HG03558 (cell line): ENCODE measurements around the gene MALAT1.
"Not testable (repeated sequence)": the region's sequence is repeated elsewhere in the genome, so short reads cannot be mapped to it uniquely, and the experiment has no call there.

Source experiments
- ATAC-seq: cut with Tn5 transposase; IDR thresholded peaks from one replicate; pipeline ENCODE4 v1.9.1; 2021; ENCODE audit warnings: moderate number of reproducible peaks; ENCODE audit not compliant: unreplicated experiment; ENCODE audit errors: extremely low read depth

The MALAT1 gene

DNA sequence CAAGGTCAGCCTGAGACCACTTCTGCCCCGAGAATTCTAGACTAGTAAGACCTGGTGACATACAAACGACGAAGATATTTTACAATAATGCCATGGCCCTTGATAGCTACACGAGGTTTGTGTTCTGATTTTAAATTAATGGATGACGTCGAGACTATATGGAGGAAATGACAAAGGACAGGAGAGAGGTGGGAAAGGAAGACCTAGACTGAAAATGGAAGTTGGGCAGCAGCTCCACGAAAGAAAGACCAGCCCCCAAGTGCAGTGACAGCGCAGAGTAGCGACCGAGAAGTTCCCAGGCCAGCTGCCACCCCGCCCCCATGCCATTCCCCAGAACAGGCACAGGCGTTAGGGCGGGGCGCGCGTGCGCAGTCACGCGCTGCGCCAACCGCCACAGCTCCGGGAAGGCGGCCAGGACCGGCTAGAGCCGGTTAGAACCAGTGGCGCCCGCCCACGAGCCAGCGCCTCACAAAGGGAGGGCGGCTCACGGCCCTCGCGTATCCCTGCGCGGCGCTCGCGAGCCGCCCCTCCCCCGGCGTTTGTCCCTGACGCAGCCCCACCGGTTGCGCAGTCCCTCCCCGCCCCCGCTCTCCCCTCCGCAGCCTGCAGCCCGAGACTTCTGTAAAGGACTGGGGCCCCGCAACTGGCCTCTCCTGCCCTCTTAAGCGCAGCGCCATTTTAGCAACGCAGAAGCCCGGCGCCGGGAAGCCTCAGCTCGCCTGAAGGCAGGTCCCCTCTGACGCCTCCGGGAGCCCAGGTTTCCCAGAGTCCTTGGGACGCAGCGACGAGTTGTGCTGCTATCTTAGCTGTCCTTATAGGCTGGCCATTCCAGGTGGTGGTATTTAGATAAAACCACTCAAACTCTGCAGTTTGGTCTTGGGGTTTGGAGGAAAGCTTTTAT lies 1.5 kb upstream of the MALAT1 start:
- peak; percentile 33 for ATAC-seq

DNA sequence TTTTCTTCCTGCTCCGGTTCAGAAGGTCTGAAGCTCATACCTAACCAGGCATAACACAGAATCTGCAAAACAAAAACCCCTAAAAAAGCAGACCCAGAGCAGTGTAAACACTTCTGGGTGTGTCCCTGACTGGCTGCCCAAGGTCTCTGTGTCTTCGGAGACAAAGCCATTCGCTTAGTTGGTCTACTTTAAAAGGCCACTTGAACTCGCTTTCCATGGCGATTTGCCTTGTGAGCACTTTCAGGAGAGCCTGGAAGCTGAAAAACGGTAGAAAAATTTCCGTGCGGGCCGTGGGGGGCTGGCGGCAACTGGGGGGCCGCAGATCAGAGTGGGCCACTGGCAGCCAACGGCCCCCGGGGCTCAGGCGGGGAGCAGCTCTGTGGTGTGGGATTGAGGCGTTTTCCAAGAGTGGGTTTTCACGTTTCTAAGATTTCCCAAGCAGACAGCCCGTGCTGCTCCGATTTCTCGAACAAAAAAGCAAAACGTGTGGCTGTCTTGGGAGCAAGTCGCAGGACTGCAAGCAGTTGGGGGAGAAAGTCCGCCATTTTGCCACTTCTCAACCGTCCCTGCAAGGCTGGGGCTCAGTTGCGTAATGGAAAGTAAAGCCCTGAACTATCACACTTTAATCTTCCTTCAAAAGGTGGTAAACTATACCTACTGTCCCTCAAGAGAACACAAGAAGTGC lies 661 bp upstream of the MALAT1 start:
- ATAC-seq, result no peak

GRCh38 chr11:65498727-65498976 lies 193 bp upstream of the MALAT1 start:
- ATAC-seq, result no peak

DNA sequence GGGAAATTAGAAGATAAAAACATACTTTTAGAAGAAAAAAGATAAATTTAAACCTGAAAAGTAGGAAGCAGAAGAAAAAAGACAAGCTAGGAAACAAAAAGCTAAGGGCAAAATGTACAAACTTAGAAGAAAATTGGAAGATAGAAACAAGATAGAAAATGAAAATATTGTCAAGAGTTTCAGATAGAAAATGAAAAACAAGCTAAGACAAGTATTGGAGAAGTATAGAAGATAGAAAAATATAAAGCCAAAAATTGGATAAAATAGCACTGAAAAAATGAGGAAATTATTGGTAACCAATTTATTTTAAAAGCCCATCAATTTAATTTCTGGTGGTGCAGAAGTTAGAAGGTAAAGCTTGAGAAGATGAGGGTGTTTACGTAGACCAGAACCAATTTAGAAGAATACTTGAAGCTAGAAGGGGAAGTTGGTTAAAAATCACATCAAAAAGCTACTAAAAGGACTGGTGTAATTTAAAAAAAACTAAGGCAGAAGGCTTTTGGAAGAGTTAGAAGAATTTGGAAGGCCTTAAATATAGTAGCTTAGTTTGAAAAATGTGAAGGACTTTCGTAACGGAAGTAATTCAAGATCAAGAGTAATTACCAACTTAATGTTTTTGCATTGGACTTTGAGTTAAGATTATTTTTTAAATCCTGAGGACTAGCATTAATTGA lies 1.0 kb downstream of the MALAT1 start:
- no peak for ATAC-seq

GRCh38 chr11:65500387-65501185 lies 1.7 kb downstream of the MALAT1 start:
- ATAC-seq, result no peak

DNA sequence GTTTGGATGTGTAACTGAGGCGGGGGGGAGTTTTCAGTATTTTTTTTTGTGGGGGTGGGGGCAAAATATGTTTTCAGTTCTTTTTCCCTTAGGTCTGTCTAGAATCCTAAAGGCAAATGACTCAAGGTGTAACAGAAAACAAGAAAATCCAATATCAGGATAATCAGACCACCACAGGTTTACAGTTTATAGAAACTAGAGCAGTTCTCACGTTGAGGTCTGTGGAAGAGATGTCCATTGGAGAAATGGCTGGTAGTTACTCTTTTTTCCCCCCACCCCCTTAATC lies 2.3 kb downstream of the MALAT1 start:
- ATAC-seq, result no peak

DNA sequence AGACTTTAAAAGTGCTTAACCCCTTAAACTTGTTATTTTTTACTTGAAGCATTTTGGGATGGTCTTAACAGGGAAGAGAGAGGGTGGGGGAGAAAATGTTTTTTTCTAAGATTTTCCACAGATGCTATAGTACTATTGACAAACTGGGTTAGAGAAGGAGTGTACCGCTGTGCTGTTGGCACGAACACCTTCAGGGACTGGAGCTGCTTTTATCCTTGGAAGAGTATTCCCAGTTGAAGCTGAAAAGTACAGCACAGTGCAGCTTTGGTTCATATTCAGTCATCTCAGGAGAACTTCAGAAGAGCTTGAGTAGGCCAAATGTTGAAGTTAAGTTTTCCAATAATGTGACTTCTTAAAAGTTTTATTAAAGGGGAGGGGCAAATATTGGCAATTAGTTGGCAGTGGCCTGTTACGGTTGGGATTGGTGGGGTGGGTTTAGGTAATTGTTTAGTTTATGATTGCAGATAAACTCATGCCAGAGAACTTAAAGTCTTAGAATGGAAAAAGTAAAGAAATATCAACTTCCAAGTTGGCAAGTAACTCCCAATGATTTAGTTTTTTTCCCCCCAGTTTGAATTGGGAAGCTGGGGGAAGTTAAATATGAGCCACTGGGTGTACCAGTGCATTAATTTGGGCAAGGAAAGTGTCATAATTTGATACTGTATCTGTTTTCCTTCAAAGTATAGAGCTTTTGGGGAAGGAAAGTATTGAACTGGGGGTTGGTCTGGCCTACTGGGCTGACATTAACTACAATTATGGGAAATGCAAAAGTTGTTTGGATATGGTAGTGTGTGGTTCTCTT lies 2.8 kb downstream of the MALAT1 start:
- ATAC-seq, result no peak

DNA sequence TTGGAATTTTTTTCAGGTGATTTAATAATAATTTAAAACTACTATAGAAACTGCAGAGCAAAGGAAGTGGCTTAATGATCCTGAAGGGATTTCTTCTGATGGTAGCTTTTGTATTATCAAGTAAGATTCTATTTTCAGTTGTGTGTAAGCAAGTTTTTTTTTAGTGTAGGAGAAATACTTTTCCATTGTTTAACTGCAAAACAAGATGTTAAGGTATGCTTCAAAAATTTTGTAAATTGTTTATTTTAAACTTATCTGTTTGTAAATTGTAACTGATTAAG lies 3.4 kb downstream of the MALAT1 start:
- ATAC-seq, result no peak

- ATAC-seq, result no peak
Observed at GRCh38 chr11:65502555-65503367, 3.9 kb downstream of the MALAT1 start.

DNA sequence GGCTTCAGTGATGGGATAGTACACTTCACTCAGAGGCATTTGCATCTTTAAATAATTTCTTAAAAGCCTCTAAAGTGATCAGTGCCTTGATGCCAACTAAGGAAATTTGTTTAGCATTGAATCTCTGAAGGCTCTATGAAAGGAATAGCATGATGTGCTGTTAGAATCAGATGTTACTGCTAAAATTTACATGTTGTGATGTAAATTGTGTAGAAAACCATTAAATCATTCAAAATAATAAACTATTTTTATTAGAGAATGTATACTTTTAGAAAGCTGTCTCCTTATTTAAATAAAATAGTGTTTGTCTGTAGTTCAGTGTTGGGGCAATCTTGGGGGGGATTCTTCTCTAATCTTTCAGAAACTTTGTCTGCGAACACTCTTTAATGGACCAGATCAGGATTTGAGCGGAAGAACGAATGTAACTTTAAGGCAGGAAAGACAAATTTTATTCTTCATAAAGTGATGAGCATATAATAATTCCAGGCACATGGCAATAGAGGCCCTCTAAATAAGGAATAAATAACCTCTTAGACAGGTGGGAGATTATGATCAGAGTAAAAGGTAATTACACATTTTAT lies 4.6 kb downstream of the MALAT1 start:
- no peak for ATAC-seq

- no peak for ATAC-seq
Observed at GRCh38 chr11:65503949-65504673, 5.3 kb downstream of the MALAT1 start.

- no peak for ATAC-seq
Observed at GRCh38 chr11:65504674-65505465, 6.0 kb downstream of the MALAT1 start.

DNA sequence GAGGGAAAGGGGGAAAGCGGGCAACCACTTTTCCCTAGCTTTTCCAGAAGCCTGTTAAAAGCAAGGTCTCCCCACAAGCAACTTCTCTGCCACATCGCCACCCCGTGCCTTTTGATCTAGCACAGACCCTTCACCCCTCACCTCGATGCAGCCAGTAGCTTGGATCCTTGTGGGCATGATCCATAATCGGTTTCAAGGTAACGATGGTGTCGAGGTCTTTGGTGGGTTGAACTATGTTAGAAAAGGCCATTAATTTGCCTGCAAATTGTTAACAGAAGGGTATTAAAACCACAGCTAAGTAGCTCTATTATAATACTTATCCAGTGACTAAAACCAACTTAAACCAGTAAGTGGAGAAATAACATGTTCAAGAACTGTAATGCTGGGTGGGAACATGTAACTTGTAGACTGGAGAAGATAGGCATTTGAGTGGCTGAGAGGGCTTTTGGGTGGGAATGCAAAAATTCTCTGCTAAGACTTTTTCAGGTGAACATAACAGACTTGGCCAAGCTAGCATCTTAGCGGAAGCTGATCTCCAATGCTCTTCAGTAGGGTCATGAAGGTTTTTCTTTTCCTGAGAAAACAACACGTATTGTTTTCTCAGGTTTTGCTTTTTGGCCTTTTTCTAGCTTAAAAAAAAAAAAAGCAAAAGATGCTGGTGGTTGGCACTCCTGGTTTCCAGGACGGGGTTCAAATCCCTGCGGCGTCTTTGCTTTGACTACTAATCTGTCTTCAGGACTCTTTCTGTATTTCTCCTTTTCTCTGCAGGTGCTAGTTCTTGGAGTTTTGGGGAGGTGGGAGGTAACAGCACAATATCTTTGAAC lies 6.8 kb downstream of the MALAT1 start:
- ATAC-seq, result no peak

DNA sequence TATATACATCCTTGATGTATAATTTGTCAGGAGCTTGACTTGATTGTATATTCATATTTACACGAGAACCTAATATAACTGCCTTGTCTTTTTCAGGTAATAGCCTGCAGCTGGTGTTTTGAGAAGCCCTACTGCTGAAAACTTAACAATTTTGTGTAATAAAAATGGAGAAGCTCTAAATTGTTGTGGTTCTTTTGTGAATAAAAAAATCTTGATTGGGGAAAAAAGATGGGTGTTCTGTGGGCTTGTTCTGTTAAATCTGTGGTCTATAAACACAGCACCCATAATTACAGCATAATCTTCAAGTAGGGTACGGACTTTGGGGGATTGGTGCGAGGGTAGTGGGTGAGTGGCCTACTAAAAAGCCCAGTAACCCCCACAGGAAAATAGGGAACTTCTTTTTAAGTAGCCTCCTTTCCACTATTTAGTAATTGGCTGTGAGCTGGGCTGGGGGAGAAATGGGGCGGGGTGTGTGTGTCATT lies 7.5 kb downstream of the MALAT1 start:
- no peak for ATAC-seq

GRCh38 chr11:65506772-65507505 lies 8.1 kb downstream of the MALAT1 start:
- no peak for ATAC-seq

GRCh38 chr11:65512311-65512710 lies 13.5 kb downstream of the MALAT1 start:
- ATAC-seq, result not testable (repeated sequence)
